Spleen (tissue), 11 donors: ENCODE results near the gene MST1R. TPM values are rescaled to one million over a fixed set of nuclear protein-coding genes. Genes with fewer than 3 reads are reported as not detected.

Experiments used
- polyA plus RNA-seq, 3 donors: library from polyadenylated mRNA; stranded (reverse); fragments of 200-250 nt; gene quantifications; one replicate each; pipeline ENCODE4 v1.2.1, GENCODE V29; 2013
- small RNA-seq, 4 donors: library from RNA; depleted of rRNA; stranded (forward); fragments of <200 nt; gene quantifications; one replicate each; pipeline ENCODE3, GENCODE V24; 2016
- total RNA-seq, 7 donors: library from RNA; depleted of rRNA in 3 of 7; stranded (reverse); fragments of >200 nt in 3 of 7; fragmentation: NEBNext Ultra II Directional in 4 of 7; extraction: Animal tissue kit (Norgen Biotek cat#: 25700) in 4 of 7; gene quantifications; one replicate each; pipeline versions ENCODE4 v1.1.0 to v1.2.1, GENCODE V29; 2016 to 2021
- donor health status: healthy with polysubstance abuse.
- donor health status: DM: no; HTN: no; CAD: no; lungs with moderate emphysema.
- donor health status: DM: no; HTN: no; CAD: no.
- donor health status: Bipolar disorder and iron deficiency.
- donor health status: healthy.
- donor health status: DM: no; HTN: no; CAD: no.
- donor health status: DM: yes; HTN: yes; CAD: no.

MST1R gene
- total and polyA plus RNA-seq, 10 donors, result 1.1 to 7.7 (median 3.0) TPM

Small RNA genes lying within 50 kb of the gene (small RNA-seq; reads per million reads assigned to genes)
- gene RN7SL217P, result 0 reads per million in 4 donors

Other genes starting within 250 kb of the MST1R start
- gene APEH, start 229.5 kb downstream of the MST1R start, total RNA-seq, result 10 to 100 TPM; 63.1 to 89.5 (median 78.7) TPM
- gene APEH, start 229.5 kb downstream of the MST1R start, polyA plus RNA-seq, result 10 to 100 TPM; 29.6 to 46.0 (median 42.7) TPM
- 10 to 100 TPM; 17.0 to 26.9 (median 21.1) TPM for gene MST1, start 214.4 kb downstream of the MST1R start, total RNA-seq
- gene MST1, start 214.4 kb downstream of the MST1R start, polyA plus RNA-seq, result 10 to 100 TPM; 28.0 to 65.8 (median 43.4) TPM
- gene RNF123, start 214.3 kb downstream of the MST1R start, total RNA-seq, result 10 to 100 TPM; 34.9 to 57.5 (median 48.1) TPM
- gene RNF123, start 214.3 kb downstream of the MST1R start, polyA plus RNA-seq, result 10 to 100 TPM; 11.6 to 22.5 (median 18.0) TPM
- 1 to 10 TPM in 2 of 7 donors, under 1 TPM in 1, not detected in 4; 0.23 to 1.6 (median 1.4) TPM for gene AMIGO3, start 184.2 kb downstream of the MST1R start, total RNA-seq
- gene AMIGO3, start 184.2 kb downstream of the MST1R start, polyA plus RNA-seq, result 1 to 10 TPM in 1 of 3 donors, under 1 TPM in 2; 0.52 to 1.1 (median 0.79) TPM
- 10 to 100 TPM; 24.0 to 34.3 (median 30.0) TPM for gene GMPPB, start 179.9 kb downstream of the MST1R start, total RNA-seq
- gene GMPPB, start 179.9 kb downstream of the MST1R start, polyA plus RNA-seq, result 10 to 100 TPM; 10.8 to 21.2 (median 11.1) TPM
- gene IP6K1, start 117.3 kb downstream of the MST1R start, total RNA-seq, result 10 to 100 TPM; 40.7 to 56.0 (median 51.4) TPM
- 10 to 100 TPM in 1 of 3 donors, 1 to 10 TPM in 2; 8.6 to 21.4 (median 9.8) TPM for gene IP6K1, start 117.3 kb downstream of the MST1R start, polyA plus RNA-seq
- gene CDHR4, start 104.0 kb downstream of the MST1R start, total RNA-seq, result not detected
- under 1 TPM in 2 of 3 donors, not detected in 1; 0.06 to 0.29 TPM for gene CDHR4, start 104.0 kb downstream of the MST1R start, polyA plus RNA-seq
- gene INKA1, start 100.6 kb downstream of the MST1R start, total RNA-seq, result 10 to 100 TPM in 3 of 7 donors, 1 to 10 TPM in 4; 2.8 to 14.9 (median 7.5) TPM
- 10 to 100 TPM; 17.3 to 30.6 (median 21.5) TPM for gene INKA1, start 100.6 kb downstream of the MST1R start, polyA plus RNA-seq
- 100 to 1,000 TPM; 176 to 228 (median 218) TPM for gene UBA7, start 89.9 kb downstream of the MST1R start, total RNA-seq
- 100 to 1,000 TPM in 2 of 3 donors, 10 to 100 TPM in 1; 91.1 to 231 (median 230) TPM for gene UBA7, start 89.9 kb downstream of the MST1R start, polyA plus RNA-seq
- 1 to 10 TPM; 2.5 to 4.3 (median 3.9) TPM for gene TRAIP, start 47.3 kb downstream of the MST1R start, total RNA-seq
- gene TRAIP, start 47.3 kb downstream of the MST1R start, polyA plus RNA-seq, result 1 to 10 TPM; 2.1 to 3.5 (median 2.8) TPM
- gene CAMKV, start 34.0 kb downstream of the MST1R start, total RNA-seq, result not detected
- gene CAMKV, start 34.0 kb downstream of the MST1R start, polyA plus RNA-seq, result not detected
- 1 to 10 TPM; 5.3 to 9.3 (median 7.5) TPM for gene MON1A, start 25.9 kb upstream of the MST1R start, total RNA-seq
- 1 to 10 TPM; 3.4 to 5.9 (median 4.5) TPM for gene MON1A, start 25.9 kb upstream of the MST1R start, polyA plus RNA-seq
- gene RBM6, start 36.3 kb upstream of the MST1R start, total RNA-seq, result 100 to 1,000 TPM; 104 to 191 (median 144) TPM
- gene RBM6, start 36.3 kb upstream of the MST1R start, polyA plus RNA-seq, result 100 to 1,000 TPM; 118 to 320 (median 303) TPM
- gene RBM5, start 185.0 kb upstream of the MST1R start, total RNA-seq, result 100 to 1,000 TPM; 196 to 381 (median 263) TPM
- 100 to 1,000 TPM in 2 of 3 donors, 10 to 100 TPM in 1; 79.2 to 190 (median 149) TPM for gene RBM5, start 185.0 kb upstream of the MST1R start, polyA plus RNA-seq